LNCaP clone FGC (cell line): ENCODE measurements around the gene ALLC.
"Not testable (repeated sequence)": the region's sequence is repeated elsewhere in the genome, so short reads cannot be mapped to it uniquely, and the experiment has no call there.

Experiments used
- DNase-seq: peaks from one replicate; pipeline ENCODE4 v3.0.0-alpha.2; 2011; ENCODE audit warnings: low read depth
- H3K4me3 ChIP-seq: 2 replicates; pipeline ENCODE4 v1.5.1; 2011; ENCODE audit warnings: mild to moderate bottlenecking, low read depth, low read length, control low read depth
- CTCF ChIP-seq: IDR thresholded peaks from 2 replicates; pipeline ENCODE4 v1.5.1; 2012; ENCODE audit warnings: mild to moderate bottlenecking; ENCODE audit not compliant: control insufficient read depth, insufficient read depth; ENCODE audit errors: extremely low read depth

The ALLC gene

DNA sequence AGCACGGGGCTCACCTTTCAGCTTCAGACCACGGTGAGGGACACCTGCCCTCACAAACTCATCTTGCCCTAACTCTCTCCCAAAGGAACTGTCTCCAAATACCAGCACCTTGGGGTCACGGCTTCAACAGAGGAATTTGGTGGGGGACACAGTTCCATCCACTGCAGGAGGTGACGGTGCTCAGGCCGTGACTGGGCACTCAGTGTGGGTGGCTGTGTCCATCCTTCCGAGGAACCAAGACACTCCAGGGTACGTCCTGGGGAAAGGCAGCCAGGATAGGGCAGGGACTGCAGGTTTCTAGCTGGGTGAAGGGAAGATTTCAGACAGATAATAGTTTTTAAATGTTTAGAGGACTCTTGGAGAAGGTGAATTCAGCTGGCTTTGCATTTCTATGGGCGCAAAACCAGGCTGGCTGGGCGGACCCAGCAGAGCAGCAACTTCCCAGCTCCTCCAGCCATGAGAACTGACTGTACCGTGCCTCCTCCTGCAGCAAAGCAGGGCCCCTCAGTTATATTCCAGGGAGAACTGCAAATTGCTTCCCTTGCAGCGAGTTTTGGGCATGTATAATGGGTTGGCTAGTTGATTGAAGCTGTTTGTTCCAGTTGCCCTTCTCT, 23.9 kb upstream of the ALLC start:
- H3K4me3 ChIP-seq: no peak overlapping the region
- TF ChIP-seq CTCF: no peak
- DNase-seq: no peak

DNA sequence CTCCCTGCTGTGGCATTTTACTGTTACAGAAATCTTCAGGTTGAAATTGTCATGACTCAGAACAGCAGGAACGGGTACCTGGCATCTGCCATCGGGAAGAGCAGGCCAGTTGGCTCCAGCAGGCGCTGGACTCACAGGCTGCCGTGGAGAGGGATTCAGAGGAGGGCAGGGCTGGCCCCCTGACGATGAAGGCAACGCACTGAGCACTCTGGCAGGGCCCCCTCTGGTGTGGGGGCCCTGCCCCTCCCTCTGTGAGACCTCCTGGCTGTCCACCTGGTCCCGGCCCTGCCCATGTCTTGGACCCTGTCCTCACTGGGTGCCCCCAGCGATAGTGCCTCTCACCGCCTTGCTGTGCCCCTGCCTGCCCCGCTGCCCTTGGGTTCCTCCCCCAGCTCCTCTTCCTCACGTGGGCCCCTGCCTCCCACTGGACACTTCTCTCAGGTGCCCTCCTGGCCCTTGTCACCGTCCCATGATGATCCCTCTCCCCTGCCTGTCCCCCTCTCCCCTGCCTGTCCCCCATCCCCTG, 23.3 kb upstream of the ALLC start:
- no peak overlapping the region for H3K4me3 ChIP-seq
- TF ChIP-seq CTCF: no peak
- DNase-seq: no peak

GRCh38 chr2:3635171-3635974, 22.6 kb upstream of the ALLC start:
- TF ChIP-seq CTCF: no peak
- no peak overlapping the region for H3K4me3 ChIP-seq
- no peak for DNase-seq

DNA sequence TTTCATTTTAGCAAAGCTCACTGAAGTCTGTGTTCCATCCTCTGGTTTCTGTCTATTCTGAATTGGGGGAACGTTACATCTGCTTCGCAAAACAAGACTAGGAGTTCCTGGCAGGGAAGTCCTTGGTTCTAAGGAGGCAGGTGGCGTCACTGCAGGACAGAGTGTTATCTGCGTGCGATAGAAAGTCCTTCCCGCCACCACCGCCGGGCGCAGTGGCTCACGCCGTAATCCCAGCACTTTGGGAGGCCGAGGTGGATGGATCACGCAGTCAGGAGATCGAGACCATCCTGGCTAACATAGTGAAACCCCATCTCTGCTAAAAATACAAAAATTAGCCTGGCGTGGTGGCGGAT, 22.0 kb upstream of the ALLC start:
- not testable (repeated sequence) for DNase-seq, H3K4me3 ChIP-seq

GRCh38 chr2:3636586-3637310, 21.3 kb upstream of the ALLC start:
- DNase-seq: no peak
- H3K4me3 ChIP-seq: no peak overlapping the region
- no peak for TF ChIP-seq CTCF

DNA sequence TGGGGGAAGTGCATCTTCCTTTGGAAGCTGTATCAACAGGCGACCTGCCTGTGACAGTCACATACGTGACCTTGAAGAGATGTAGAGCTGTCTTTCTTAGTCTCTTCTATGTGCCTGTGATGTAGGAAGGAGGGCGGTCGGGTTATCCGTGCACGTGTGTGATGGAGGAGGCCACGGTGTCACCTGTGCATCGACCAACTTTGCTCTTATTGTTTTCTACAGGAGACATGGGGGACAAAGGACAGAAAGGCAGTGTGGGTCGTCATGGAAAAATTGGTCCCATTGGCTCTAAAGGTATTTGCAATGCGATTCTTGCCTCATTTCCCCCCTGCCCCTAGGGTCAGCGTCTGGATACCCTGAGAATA, 20.7 kb upstream of the ALLC start:
- no peak for DNase-seq
- no peak overlapping the region for H3K4me3 ChIP-seq
- TF ChIP-seq CTCF: no peak

DNA sequence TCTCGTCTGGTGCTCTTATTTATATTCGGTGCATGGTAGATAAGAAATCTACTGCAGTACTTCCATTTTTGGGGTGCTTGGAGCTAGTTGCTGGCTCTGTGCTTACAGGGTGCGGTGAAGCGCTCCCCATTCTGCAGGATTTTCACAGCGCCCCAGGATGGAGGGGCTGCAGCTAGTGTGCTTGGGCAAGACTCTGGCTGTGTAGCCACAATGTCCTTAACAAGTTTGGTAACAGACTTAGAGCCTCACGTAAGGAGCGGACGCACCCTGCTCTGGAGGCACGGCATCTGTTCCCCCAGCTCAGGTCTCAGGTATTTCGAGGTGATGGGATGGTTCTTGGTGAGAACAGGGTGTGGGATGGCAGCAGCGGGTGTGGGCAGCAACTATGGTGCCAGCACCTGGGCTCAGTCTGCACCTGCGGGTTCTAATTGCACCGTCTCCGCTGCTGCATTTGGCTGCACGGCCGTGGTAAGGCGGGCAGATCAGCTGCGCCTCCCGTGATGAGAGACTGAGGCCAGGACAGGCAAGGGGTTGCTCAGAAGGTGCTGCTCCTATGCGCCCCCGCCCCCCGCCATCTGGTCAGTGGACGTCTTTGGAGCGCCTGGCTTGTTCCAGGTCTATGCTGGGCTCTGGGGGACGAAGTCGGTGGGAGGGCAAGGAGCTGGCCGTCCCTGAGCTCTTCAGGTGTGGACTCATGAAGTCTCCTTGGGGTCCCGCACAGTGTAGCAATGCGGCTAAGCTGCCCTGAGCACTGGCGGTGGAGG, 20.1 kb upstream of the ALLC start:
- no peak for TF ChIP-seq CTCF

More for the DNA sequence above, 20.1 kb upstream of the ALLC start:
- DNase-seq: no peak
- H3K4me3 ChIP-seq: no peak overlapping the region
